HG03442 (cell line): ENCODE data around the gene DYTN.

Experiments used
- ATAC-seq: cut with Tn5 transposase; IDR thresholded peaks from one replicate; pipeline ENCODE4 v1.9.1; 2021; ENCODE audit warnings: mild to moderate bottlenecking, moderate library complexity; ENCODE audit not compliant: unreplicated experiment

The DYTN gene

DNA sequence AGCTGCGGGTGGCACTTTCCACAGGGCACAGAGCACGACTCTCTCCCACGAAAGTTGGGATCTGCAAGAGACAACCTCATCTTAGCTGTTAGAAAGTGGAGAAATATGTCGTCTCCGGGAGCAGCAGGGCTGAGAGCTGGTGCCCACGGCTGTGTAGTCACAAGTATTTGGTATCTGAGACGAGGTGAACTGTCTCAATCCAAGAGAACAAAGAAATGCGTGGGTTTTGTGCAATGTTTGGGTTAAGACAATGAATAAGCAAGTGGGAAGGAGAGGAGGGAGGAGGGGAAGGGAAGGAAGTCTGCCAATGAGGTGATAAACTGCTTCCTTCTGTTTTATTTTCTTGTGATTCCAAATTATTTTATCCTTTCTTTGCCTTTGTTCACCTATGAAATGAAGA is 18.0 kb downstream of the DYTN start:
- no peak for ATAC-seq

DNA sequence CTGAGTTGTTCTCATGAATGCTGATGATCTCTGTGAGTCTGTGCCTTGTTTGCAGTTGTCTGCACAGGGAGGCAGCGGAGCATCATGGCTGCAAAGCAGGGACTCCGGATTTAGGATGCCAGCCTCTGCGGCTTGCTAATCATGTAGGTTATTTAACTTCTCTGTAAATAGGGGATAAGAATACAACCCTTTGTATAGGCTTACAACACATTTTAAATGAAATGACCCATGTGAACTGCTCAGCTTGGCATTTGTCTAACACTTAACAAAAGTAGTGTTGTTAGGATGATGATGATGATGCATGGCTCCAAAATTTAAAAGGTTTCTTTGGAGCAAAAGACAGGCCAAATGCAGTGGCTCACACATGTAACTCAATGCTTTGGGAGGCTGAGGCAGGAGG is 19.4 kb downstream of the DYTN start:
- ATAC-seq: no peak

DNA sequence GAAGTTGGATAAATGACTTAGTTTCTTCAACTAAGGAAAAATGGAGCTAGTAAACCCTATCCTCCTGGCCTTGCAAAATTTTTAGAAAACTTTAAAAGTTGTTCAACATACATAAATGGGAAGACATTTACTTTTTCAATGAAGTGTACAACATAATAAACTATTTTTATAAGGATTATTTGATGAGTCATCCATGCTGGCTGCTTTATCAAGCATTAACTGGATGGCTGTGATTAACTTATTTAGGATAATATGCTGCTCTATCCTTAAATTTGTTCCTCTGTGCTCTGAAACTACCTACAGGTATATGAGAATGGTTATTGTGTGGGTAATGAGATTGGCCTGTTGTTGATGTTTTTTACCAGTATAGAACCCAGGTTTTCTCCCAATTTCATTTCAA is 21.3 kb downstream of the DYTN start:
- no peak for ATAC-seq

DNA sequence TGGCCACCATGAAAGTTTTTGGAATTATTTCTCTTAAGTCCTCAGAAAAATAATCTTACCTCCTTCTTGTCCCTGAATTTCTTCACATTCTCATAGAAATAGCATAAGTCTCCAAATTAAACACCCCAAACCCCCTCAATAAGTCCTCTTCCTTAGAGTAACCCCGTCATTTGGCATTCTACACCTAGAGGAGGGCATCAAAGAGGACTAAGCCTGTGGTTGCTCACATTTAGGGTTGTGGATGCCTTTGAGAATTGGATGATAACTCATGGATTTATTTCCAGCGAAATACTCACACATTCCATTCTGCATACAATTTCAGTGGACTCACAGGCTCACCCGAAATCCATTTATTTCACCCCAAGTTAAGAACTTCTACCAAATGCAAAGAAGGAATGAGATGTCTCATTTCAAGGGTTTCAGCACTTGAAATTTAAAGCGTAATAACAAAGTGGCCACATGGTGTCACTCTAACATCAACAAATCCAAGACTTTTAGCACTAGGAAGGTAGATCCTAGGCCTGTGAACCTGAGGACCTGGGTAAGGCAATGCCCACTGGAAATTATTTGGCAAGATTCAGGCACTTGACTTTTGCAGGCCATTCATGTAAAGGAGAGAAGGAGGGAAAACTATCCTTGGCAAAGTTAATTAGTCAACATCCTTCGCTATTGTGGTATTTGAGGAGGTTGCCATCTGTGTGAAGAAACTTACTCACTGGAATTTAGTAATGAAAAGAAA is 24.6 kb downstream of the DYTN start:
- ATAC-seq: peak; percentile 72

DNA sequence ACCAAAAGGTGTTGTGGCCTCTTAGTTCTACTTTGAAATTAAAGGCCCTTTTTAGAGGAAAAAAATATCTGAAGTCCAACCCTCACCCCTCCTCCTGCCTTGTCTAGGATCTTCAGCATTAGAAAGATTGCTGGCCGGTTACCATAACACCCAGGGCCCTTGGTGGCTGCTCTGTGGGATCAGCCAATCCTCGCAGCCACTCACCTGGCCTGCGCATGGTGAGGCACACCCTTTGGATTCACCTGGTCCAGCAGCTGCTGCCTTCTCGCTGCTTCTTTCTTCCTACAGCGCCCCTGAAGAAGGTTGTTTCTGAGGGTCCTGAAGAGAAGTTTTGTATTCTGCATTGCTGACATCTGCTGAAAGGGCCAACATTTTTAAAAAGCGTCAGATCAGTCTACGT is 25.2 kb downstream of the DYTN start:
- ATAC-seq: no peak

DNA sequence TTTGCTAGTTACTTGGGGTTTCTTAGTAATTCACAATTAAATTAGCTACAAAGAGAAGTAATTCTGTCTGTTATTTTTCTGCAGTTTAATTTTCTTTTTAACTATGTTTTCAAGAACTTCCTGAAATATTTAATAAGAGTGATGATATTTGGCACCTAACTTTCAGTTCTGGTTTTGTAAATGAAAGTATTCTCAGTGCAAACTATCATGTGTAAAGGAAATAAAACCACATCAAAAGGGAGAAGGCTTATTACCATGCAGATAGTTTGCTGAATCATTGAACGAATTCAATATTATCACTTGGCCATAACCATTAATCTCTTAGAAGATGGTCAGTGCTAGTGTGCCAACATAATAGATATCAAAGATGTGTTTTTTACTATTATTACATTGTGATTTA is 29.2 kb downstream of the DYTN start:
- no peak for ATAC-seq

DNA sequence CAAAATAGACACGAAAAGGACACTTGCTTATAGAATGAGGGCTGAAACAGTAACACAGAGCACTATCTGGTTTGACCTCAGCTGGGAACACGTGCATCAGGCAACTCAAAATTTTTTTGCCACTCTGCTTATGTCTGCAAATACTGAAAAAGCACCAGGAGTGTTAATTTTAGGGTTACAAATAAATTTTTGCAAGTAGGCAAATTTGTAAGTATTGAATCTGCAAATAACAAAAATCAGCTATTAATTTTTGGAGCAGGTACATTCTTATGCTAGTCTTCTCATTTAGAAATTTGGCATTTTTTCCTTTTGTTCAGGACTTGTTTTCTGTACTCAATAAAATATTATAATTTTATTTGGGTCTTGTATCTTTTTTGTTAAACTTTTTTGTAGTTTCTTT is 29.7 kb downstream of the DYTN start:
- no peak for ATAC-seq

DNA sequence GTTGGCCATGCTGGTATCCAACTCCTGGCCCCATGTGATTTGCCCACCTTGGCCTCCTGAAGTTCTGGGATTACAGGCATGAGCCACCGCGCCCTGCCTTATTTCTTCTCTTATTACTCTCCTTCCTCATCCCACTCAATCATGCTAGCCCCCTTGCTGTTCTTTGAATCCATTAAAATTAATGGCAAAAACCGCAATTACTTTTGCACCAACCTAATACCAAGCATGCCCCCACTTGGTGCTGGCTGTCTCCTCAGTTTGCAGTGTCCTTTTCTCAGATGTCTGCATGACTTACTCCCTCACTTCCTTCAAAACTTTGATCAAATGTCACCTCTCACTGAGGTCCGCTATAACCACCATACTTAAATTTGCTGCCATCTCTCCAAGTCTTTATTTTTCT is 34.6 kb downstream of the DYTN start:
- ATAC-seq: no peak

DNA sequence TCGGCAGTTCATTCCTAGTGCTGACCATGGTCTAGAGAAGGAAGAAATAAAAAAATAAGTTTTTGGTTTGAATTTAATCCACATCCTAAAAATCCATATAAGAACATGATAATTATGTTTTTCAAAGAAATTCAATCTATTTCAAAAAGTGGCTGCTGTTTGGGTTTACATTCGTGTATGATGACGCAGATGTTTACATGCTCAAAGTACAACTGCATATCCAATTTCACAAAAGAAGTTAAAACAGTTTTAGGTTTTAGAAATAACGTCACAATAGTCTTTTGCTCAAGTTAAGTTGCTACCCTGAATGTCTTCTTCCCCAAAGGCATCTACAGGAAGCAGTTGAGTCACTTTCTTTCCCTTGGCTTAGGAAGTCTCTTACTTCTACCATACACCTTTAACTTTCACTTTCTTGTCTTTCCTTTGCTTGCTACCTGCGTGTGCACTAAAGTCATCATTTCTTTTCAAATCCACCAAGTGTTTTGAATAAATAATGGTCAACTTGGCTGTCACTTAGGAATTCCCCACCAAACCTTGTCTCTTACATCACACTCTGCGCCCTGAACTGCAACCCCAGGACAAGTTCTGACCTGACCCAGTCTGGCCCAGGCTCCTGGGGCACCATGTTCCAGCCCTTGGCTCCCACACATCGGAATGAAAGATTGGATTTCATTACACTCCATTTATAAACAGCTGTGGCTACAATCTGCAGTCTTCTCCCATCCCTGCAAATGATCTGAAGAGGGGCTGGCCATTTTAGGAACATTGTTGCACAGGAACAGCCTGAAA is 47.5 kb downstream of the DYTN start:
- ATAC-seq: no peak

DNA sequence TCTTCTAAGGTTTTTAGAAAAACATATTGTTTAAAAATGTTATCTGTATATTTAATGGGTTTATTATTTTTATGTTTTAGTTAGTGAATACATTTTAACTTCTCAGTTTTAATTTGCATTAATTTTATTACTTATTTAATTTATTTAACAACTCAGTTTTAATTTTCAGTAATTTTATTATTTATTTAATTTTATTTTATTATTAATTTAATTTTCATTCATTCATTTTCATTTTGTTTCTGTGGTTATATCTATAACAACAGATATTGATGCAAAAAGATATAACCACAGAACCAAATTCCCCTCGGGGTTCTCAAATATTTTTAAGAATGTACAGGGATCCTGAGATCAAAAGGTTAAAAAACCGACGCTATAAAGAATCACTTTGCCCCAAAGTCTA is 52.9 kb downstream of the DYTN start:
- no peak for ATAC-seq

DNA sequence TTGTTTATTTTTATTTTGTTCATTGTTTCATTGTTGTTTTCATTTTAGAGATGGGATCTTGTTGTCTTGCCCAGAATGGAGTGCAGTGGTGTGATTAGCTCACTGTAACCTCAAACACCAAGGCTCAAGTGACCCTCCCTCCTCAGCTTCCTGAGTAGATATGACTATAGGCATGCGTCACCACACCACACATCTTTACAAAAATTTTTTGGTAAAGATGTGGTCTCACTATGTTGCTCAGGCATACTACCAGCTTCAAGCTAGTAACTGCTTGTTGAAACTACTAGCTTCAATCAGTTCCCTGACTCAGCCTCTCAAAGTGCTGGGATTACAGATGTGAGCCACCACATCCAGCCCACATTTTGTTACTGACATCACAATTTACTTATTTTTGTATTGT is 61.1 kb downstream of the DYTN start:
- no peak for ATAC-seq

DNA sequence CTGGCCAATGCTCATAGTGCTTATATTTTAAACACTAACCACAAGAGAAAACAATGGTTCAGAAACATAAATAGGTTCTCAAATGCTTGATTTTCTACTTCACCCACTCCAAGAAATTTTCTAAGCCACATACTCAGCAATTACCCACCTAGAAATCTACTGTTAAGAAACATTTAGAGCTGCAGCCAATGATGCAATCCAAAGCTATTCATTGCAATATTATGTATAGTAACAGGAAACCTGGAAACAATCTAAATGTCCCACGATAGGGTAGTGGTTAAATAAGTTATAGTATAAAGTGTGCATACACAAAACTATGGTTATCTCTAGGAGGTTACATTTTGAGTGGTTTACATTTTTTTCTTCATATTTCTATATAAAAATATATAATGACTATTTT is 70.2 kb downstream of the DYTN start:
- ATAC-seq: no peak

DNA sequence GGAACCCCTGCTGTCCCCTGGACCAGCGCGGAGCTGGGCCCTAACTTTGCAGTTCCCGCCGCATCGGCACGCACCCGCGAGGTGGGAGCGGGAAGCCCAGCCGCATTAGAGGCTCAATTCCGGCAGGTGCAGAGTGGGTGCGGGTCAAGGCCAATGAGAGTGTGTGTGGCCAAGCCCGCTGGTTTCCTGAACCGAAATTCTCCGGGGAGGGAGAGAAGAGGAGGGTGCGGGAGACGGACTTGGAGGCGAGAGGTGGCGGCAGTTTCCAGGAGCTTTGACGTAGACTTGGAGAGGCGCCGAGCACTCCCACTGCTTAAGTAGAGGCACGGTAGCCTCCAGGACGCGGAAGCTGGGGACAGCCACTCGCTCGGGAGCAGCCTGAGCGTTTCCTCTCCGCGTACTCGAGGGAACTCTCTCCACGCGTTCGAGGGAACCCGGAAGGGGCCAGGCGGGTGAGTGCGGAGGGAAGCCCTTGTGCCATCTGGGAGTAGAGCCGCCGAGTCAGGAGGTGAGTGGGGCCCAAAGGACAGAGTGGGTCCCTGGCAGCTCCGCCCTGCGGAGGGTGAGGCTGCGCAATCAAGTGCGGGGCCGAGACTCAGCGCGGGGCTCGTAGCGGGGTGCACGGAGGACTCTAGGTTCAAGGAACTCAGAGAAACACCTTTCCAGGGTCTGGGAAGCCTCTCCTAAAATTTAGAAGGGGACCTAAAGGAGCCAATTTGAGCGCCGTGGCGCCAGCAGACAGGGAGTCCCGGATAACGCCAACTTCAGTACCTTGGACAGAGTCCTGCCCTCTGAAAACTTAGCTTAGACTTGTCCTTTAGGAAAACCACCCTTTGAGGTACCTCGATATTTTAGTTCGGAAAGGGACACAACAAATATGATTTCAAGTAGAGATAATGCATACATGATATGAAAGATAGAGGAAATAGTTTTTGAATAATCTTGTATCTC is 75.8 kb downstream of the DYTN start, which contains the start of gene FAM237A:
Gene FAM237A, plus strand, starts transcription at position 413 of the 951 bp plus-strand sequence. CDS start 1,750 bp downstream, outside the sequence.
- ATAC-seq: no peak

DNA sequence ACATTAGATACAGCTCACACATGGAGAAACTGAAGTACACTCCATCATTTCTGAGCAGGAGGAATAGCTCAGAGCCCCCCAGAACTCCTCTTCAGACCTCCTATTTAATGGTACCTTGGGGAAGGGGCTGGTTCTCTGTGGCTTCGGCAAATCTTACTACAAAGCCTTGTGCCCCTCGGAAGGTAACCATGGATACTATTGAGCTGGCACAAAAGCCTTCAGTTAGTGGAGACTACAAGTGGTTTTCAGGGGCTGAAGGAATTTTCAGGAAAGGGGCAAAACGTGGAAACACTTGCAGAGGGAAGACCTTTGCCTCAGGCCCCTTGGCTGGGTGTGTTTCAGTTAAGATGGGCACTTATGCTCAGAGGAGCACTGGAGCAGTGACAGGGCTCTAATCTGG is 77.0 kb downstream of the DYTN start:
- ATAC-seq: no peak

DNA sequence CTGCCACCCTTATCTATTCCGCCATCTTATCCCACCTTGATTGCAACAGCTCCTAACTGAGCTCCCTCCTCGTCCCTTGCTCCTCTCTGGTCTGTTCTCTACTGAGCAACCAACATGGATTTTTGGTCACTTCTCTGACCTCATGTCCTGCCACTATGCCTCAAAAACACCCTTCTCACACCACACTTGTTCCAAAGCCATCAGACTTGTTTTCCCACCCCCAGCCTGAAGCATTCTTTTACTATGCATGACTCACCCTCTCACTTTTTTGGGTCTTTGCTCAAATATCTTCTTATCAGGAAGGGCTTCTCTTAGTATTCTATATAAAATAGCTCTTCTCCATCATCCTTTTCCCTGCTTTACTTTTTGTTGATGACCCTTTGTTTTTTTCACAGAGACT is 78.6 kb downstream of the DYTN start:
- no peak for ATAC-seq

DNA sequence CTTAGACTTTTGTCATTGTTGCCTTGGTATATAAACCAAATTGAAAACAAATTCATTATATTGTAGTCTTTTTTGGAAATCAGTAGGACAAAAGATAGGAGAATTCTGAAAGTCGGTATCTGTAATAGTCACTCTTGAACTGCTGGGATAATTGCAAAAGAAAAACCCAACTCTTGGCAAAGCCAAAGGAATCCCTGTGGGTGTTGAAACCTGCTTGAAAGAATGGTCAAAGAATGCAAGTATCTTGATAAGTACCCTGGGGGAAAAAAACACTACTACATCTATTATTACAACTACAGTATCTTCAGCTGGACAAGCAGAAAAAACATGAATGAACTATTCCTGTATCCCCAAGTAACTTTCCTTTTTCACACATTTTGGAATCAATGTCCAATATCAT is 83.2 kb downstream of the DYTN start:
- no peak for ATAC-seq

DNA sequence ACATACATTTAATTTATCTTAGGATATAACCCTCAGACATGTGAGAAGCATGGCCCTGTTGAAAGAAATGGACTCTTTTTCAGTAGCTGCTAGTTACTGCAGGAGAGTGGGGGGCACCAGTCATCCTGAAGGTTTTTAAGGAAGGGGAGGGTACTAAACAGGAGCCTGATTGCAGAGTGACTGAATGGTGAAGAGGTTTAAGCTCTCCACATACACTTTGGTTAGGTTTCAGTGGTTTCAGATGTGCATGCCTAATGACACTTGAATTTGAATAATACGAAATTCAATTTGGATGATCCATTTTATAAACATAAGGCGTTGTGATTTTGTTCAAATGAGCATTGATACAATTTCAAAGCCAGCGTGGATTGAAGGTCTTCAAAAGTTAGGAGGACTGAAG is 86.9 kb downstream of the DYTN start:
- no peak for ATAC-seq

DNA sequence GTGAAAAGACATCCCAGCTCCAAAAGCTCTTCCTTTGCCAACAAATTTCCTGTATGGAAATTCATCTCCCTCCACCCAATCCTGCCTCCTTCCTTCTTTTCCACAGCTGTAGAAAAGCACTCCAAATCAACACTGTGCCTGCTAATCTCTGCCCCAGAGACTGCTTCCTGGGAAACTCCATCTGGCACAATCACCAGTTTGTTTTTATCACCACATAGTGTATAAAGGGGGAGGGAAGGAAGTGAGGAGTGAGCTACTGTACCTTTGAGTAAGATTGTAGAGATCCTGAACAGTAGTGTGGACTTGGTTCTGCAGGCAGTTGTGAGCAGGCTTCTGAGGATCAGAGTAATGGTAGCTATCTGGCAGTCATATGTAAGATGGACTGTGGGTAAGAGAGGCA is 90.6 kb downstream of the DYTN start:
- no peak for ATAC-seq

DNA sequence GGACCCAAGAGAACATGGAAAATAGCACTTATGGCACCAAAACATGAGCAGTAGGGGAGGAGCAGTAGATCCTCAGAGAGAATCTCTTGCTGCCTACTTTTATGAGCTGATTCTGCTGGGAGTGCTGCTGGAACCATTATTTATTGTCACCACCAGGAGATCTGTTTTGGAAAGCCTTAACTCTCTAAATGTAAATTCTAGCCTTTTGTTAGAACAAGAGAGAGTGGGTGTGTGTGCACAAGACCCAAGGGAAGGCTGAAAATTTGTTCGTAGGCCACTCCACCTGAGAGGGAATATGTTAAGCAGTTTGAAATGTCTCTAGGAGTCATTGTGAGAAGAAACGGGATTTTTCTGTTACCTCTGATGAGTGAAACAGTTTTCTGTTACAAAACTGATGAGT is 92.1 kb downstream of the DYTN start:
- no peak for ATAC-seq

DNA sequence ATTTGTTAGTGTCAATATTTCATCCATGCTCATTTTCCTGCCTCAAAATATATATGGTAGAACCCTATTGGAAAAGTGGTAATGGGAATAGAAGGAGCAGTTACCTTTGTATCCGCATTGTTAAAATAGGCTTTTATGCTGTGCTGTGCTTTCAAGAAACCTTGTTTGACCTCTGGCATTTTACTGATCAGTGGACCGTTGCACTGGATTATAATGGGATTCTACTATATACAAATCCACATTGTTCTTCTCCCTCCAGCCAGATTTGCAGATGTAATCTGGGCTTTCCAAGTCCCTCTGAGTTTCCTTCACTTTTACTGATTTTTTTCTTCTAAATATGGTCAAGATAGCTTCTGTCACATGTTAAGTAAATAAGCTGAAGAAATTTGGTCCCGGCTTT is 99.2 kb downstream of the DYTN start:
- ATAC-seq: no peak

DNA sequence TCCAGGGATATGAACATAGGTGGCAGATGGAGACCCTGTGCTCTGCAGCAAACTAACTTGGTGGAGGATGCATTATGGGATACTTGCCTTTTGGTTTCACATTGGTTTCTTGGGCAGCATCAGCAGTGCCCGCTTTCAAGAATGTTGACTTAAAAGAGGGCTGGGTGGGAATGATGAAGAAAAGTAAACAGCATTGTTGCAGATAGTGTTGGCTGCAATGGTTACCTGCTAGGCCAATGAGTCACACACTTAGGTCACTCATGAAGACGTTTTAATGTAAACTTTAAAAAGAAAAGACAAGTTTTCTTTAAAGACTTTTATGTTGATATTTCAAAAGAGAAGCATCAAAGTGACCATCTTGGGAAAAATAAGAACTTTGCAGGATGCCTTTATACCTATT is 102.0 kb downstream of the DYTN start:
- ATAC-seq: no peak
